AG10803 (cell line): Measurements from ENCODE around the gene REEP2.

ENCODE experiments used
- DNase-seq: peaks from one replicate; pipeline ENCODE4 v3.0.0; 2010; ENCODE audit warnings: low read depth
- H3K4me3 ChIP-seq: 2 replicates; pipeline ENCODE4 v1.5.1; 2011; ENCODE audit warnings: mild to moderate bottlenecking, low read length, control low read depth
- CTCF ChIP-seq: conservative IDR thresholded peaks from 2 replicates; pipeline ENCODE4 v1.5.1; 2011; ENCODE audit warnings: mild to moderate bottlenecking, low read length, control low read depth, inconsistent platforms

REEP2 gene

DNA sequence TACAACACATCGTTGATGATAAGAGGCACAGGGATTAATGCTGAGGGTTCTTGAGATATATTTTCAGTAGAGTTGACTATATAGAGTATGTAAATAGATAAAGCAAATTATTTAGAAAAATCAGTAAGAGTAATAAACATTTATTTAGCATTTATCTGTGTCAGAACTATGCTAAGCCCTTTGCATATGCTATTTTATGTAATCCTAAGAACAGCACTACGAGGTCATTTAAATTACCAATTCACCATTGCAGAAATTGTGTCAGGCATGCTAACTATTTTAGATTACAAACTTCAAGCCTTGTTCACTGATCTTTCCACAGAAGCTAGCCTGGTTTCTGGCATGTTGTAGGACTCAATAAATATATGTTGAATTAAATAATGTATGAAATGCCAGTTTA is 20.4 kb upstream of the REEP2 start:
- no peak for DNase-seq
- TF ChIP-seq CTCF, result no peak
- no peak overlapping the region for H3K4me3 ChIP-seq

DNA sequence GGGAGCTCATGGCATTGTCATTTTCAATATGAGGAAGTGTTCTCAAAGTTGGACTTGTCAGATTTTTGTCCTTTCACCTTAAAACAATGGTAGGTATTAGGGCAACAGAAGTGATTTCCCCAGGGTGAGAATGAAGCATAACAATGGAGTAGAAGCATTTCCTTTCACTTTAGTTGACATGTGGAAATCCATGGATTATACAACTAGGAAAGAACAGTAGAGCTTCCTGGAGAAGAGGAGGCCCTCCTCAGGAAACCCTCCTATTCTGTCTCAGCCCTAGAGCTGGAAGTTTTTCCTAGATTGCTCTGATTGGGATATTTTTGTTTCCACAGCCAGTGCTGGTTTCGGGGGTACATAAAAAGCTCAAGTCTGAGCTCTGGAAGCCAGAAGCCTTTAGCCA is 13.8 kb upstream of the REEP2 start:
- H3K4me3 ChIP-seq, result no peak overlapping the region
- TF ChIP-seq CTCF, result no peak
- no peak for DNase-seq

GRCh38 chr5:138435943-138436342 is 2.9 kb upstream of the REEP2 start:
- TF ChIP-seq CTCF, result no peak
- no peak overlapping the region for H3K4me3 ChIP-seq
- no peak for DNase-seq

DNA sequence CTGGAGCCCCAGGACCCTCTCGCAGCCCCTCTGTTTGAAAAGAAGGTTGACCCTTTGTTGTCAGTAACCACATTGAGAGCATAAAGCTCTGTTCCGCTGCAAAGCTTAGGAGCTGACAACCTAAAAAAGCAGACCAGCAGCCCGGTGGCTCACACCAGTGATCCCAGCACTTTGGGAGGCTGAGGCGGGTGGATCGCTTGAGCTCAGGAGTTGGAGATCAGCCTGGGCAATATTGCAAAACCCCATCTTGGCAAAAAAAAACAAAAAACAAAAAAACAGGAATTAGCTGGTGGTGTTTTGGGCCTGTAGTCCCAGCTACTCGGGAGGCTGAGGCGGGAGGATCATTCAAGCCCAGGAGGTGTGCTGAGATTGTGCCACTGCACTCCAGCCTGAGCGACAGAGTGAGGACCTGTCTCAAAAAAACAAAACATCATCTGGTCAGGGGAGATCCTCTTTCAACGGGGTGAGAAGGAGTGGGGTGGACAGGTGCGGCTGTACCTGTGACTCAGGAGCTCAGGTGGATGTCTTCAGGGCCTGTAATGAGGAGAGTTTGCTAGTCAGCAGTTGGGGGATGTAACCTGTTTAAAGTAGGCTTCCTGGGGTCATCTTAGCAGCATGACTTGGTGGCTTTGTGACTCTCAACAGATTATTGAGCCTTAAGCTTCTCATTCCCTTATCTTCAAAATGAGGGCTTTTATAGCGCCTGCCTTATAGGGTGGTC is 694 bp upstream of the REEP2 start:
- DNase-seq, result peak; percentile 12
- peak overlapping the region; percentile 62 for H3K4me3 ChIP-seq
- no peak for TF ChIP-seq CTCF

GRCh38 chr5:138439477-138440158 is 761 bp downstream of the REEP2 start:
- DNase-seq, result no peak
- peak overlapping the region; percentile 66 for H3K4me3 ChIP-seq

DNA sequence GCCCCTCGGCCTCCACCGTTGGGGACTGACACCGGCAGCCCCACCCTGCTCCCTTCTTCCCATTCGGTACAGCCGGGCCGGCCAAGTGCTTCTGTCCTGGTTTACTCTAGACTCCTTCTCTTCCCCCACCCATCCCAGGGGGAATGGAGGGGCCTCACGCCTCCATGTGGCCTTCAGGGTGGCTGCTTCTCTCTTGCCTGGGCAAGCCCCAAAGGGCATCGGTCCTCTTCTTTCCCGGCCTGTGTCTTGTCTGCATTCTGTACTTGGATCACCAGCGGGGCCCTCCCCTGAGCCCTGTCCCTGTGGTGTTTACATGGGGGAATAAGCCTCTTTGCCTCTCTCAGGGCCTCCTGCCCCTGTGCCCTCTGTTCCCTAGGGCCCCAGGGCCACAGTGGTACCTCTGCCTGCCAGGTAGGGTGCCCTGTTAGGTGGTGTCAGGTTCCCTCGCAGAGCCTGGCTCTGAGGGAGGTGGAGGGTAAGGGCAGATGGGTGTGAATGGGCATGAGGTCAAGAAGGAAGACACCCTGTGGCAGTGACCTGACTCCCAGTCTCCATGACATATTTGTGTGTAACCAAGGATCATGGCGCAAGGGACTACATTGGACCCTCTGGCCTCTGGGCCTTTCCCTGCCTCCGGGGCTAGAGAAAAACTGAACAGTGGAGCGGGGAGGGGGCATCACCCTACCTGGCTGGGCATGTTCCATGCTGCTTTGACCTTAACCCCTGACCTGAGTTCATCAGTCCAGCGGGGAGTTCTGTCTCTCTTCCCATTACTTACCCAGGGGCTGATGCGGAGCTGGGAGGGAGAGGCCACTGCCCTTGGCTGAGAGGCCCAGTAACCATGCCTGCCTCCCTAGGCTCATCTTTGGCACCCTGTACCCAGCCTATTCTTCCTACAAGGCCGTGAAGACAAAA is 1.6 kb downstream of the REEP2 start:
- no peak for TF ChIP-seq CTCF
- peak overlapping the region; percentile 66; the same call in 1 of the 2 replicates for H3K4me3 ChIP-seq
- DNase-seq, result no peak

More at GRCh38 chr5:138439477-138440158, 761 bp downstream of the REEP2 start:
- no peak for TF ChIP-seq CTCF
